Gastroesophageal sphincter (tissue), 3 donors: ENCODE data around the gene PDCD4.

Experiments
- EP300 ChIP-seq: sonication (generic); formaldehyde crosslinking; IDR thresholded peaks from one replicate; pipeline ENCODE4 v1.6.1; 2017; ENCODE audit warnings: antibody characterized with exemption, mild to moderate bottlenecking
- POLR2A ChIP-seq, 2 donors: fragments of 450-650 bp; IDR thresholded peaks; one replicate each; pipeline ENCODE4 v1.6.1; 2017; ENCODE audit warnings: antibody characterized with exemption in 2 of 2, mild to moderate bottlenecking in 2 of 2, moderate library complexity in 1 of 2
- TF ChIP-seq, protein P1 (sequence below), 4 experiments: fragments of 200-600 bp in 2 of 4; fragments of 450-650 bp in 2 of 4; sonication (generic) in 1 of 4; IDR thresholded peaks; one replicate each; pipeline ENCODE4 v1.5.1; 2017 to 2019; ENCODE audit warnings: antibody characterized with exemption in 4 of 4, mild to moderate bottlenecking in 2 of 4, moderate library complexity in 2 of 4

DNA sequence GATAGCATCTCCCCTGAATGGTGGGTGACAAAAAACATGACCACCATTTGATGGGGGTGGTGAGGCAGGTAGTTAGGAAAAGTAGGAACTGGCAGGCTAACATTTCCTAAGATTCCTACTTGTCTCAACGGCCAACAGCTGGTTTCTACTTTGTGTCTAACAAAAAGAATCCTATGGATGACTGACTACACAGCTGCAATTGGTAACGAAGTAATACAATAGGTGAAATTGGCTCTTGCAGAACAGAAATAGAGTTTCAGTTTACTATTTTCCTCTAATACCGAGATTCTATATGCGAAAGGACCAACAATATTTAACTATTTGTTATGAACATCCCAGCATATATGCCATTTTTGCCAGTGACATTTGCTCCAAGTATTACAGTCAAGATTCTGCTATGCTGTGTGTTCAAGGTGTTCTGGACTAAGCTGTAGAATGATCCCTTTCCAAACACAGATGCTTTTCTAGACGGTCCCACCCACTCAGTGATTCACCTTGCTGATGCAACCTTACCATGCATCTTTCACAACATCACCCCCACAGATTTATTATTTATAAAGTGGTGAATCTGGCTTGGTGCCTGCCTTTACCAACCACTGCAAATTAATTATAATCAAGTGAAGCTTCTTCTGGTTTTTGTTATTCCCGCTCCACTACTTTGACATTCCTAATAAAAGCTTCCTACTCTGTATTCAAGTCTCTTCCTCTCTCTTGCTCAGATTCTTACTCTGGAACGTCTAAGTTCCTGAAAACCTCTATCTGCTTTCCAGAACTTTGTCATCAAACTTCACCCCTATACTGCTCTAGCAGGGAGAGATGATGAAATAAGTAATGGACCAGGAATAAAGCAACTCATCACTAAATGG, 30.5 kb downstream of the PDCD4 start:
- TF ChIP-seq EP300 (no peak), POLR2A (IDR thresholded peaks at IDR 0.05) (no peak)
- TF ChIP-seq, protein P1, sequence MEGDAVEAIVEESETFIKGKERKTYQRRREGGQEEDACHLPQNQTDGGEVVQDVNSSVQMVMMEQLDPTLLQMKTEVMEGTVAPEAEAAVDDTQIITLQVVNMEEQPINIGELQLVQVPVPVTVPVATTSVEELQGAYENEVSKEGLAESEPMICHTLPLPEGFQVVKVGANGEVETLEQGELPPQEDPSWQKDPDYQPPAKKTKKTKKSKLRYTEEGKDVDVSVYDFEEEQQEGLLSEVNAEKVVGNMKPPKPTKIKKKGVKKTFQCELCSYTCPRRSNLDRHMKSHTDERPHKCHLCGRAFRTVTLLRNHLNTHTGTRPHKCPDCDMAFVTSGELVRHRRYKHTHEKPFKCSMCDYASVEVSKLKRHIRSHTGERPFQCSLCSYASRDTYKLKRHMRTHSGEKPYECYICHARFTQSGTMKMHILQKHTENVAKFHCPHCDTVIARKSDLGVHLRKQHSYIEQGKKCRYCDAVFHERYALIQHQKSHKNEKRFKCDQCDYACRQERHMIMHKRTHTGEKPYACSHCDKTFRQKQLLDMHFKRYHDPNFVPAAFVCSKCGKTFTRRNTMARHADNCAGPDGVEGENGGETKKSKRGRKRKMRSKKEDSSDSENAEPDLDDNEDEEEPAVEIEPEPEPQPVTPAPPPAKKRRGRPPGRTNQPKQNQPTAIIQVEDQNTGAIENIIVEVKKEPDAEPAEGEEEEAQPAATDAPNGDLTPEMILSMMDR (IDR thresholded peaks at IDR 0.05): no peak
